Peyer's patch (tissue), 4 donors: ENCODE measurements around the gene NEURL2.

Source experiments
- CTCF ChIP-seq, 6 experiments: fragments of 450-650 bp in 4 of 6; fragments of 200-600 bp in 2 of 6; sonication (generic) in 1 of 6; IDR thresholded peaks; one replicate each; pipeline ENCODE4 v1.5.1; 2017 to 2019; ENCODE audit warnings: antibody characterized with exemption in 6 of 6, mild to moderate bottlenecking in 3 of 6, moderate library complexity in 1 of 6
- POLR2A ChIP-seq, 2 donors: fragments of 450-650 bp; IDR thresholded peaks; one replicate each; pipeline ENCODE4 v1.5.1; 2017; ENCODE audit warnings: antibody characterized with exemption in 2 of 2, mild to moderate bottlenecking in 2 of 2, moderate library complexity in 2 of 2

- TF ChIP-seq POLR2A (IDR thresholded peaks at IDR 0.05) (peak in 1 of 2 donors; percentile 9), CTCF (IDR thresholded peaks at IDR 0.05) (peak; percentile 15 to 62 (median 54))
These were observed 677 bp downstream of the NEURL2 start for GRCh38 chr20:45890077-45890984.
